ENCODE data around the gene CCN5. TPM values are rescaled to one million over a fixed set of nuclear protein-coding genes. Genes with fewer than 3 reads are reported as not detected.

The CCN5 gene
- total and polyA plus RNA-seq, 2 of the 8 experiments (the other 6 are each of a cell fraction or from before 2014, with no cell fraction given) = not detected

- no peak overlapping the region for H2BK5ac ChIP-seq (ENCODE audit: low read depth, low read length)
- H2AFZ ChIP-seq (ENCODE audit: low read length) = no peak overlapping the region
- H2BK15ac ChIP-seq (ENCODE audit: low read length) = no peak overlapping the region
- no peak overlapping the region for H2BK120ac ChIP-seq (replicated peaks; ENCODE audit: low read depth, low read length)
- no peak overlapping the region for H4K8ac ChIP-seq (ENCODE audit: extremely low read depth, insufficient read depth, low read length)
- H3K14ac ChIP-seq (ENCODE audit: insufficient read length) = no peak overlapping the region
- H4K20me1 ChIP-seq (replicated peaks in 1 of 2; ENCODE audit: control insufficient read depth in 1 of 2, insufficient read depth in 2 of 2, low read length in 2 of 2) = no peaks in the 10 kb centered on the region
- POLR2A ChIA-PET (ENCODE audit: partially characterized antibody) = no interaction called here
- no peak overlapping the region for H3K4me2 ChIP-seq (ENCODE audit: insufficient read depth in 1 of 2, low read depth in 2 of 2, low read length in 2 of 2)
- H3K4ac ChIP-seq (replicated peaks; ENCODE audit: insufficient read length, low read depth, low read length) = no peak overlapping the region
- CTCF ChIA-PET (ENCODE audit: partially characterized antibody) = interaction anchor here (0.6 to 2.8 kb wide), 2 partner anchors 55 to 164 kb away, joined by 3 to 19 read pairs; no protein-coding TSS in a partner anchor
- no peak for FAIRE-seq
- no peaks in the 10 kb centered on the region for H3K79me1 ChIP-seq (ENCODE audit: low read depth, low read length)
- no peak overlapping the region for H4K91ac ChIP-seq (replicated peaks; ENCODE audit: insufficient read length, low read length)
- no peaks in the 10 kb centered on the region for H3K79me2 ChIP-seq (ENCODE audit: control insufficient read depth in 1 of 2, insufficient read depth in 2 of 2, low read length in 2 of 2)
- no peak overlapping the region for H2AK5ac ChIP-seq (ENCODE audit: low read depth, low read length)
- H3K23me2 ChIP-seq (ENCODE audit: low read depth, low read length) = no peaks in the 10 kb centered on the region
- peaks cover 0 to 2% (median 0%) of the 10 kb centered on the region in 4 experiments; a peak in 1 of 7 replicates for H3K4me1 ChIP-seq (replicated peaks in 1 of 4; ENCODE audit: control insufficient read depth in 3 of 4, insufficient read depth in 4 of 4, low read length in 3 of 4)
- H3K27ac ChIP-seq (ENCODE audit: low read depth, low read length) = no peak overlapping the region
- peaks cover 0 to 19% (median 11%) of the 10 kb centered on the region in 4 experiments; a peak in 6 of 7 replicates for H3K27me3 ChIP-seq (replicated peaks in 1 of 4; ENCODE audit: control insufficient read depth in 3 of 4, extremely low read depth in 1 of 4, insufficient read depth in 3 of 4, low read length in 3 of 4)
- no peak overlapping the region for H3K56ac ChIP-seq (replicated peaks; ENCODE audit: insufficient read length, low read depth, low read length)
- H3K18ac ChIP-seq (ENCODE audit: extremely low read depth, low read length) = no peak overlapping the region
- no peak overlapping the region for H3K9ac ChIP-seq (replicated peaks in 1 of 4; ENCODE audit: extremely low read depth in 1 of 4, low read depth in 3 of 4, low read length in 3 of 4)
- no peak overlapping the region for H3K23ac ChIP-seq (ENCODE audit: insufficient read length)
- H2BK12ac ChIP-seq (ENCODE audit: low read depth, low read length) = no peak overlapping the region
- H4K5ac ChIP-seq (ENCODE audit: insufficient read length, low read depth, low read length) = no peak overlapping the region
- no peaks in the 10 kb centered on the region; a peak in 1 of 4 replicates for H3K9me3 ChIP-seq (ENCODE audit: insufficient read depth in 2 of 2, low read depth in 1 of 2, low read length in 1 of 2)
- H2BK20ac ChIP-seq (ENCODE audit: low read length) = no peak overlapping the region
- no peak for DNase-seq (ENCODE audit: low read depth in 1 of 2, low spot score in 2 of 2)
- 73% methylated on average over 2 of the region's 2 CpGs; no CpG with 5 or more reads in 1 of the 2 experiments for WGBS, 2 experiments (ENCODE audit: extremely low coverage in 1 of 2, insufficient coverage in 1 of 2, insufficient read length in 1 of 2, insufficient replicate concordance in 2 of 2, low coverage in 1 of 2, low lambda C conversion rate in 2 of 2, missing lambda C conversion rate in 1 of 2)
- H3K4me3 ChIP-seq (ENCODE audit: extremely low read depth in 1 of 4, insufficient read depth in 2 of 4, low read depth in 3 of 4, low read length in 4 of 4) = no peak overlapping the region
- no peaks in the 10 kb centered on the region for H3K36me3 ChIP-seq (ENCODE audit: control insufficient read depth in 2 of 4, insufficient read depth in 4 of 4, low read length in 3 of 4)
- TF ChIP-seq SIN3A (conservative IDR thresholded peaks at IDR 0.05 in 1 of 2, IDR thresholded peaks at IDR 0.05 in 1 of 2; ENCODE audit: low read depth in 1 of 2, low read length in 2 of 2) (no peak), TAF1 (IDR thresholded peaks at IDR 0.05; ENCODE audit: low read depth, low read length) (no peak), CTCF (IDR thresholded peaks at IDR 0.05; ENCODE audit: control extremely low read depth in 1 of 3, insufficient read depth in 1 of 3, low read depth in 1 of 3, low read length in 3 of 3) (no peak), ASH2L (IDR thresholded peaks at IDR 0.05; ENCODE audit: low read length) (no peak), YY1 (IDR thresholded peaks at IDR 0.05; ENCODE audit: low read depth, low read length) (no peak), ATF3 (IDR thresholded peaks at IDR 0.05; ENCODE audit: insufficient read depth, low read depth, low read length) (no peak), RNF2 (IDR thresholded peaks at IDR 0.05; ENCODE audit: borderline replicate concordance, low read depth, low read length, missing control alignments, poor library complexity, severe bottlenecking) (no peak), BACH1 (IDR thresholded peaks at IDR 0.05; ENCODE audit: low read length) (no peak), JUND (IDR thresholded peaks at IDR 0.05; ENCODE audit: low read length) (no peak), MAX (IDR thresholded peaks at IDR 0.05) (no peak), CEBPB (IDR thresholded peaks at IDR 0.05; ENCODE audit: low read depth, low read length) (no peak)
Measured at GRCh38 chr20:44739942-44740341, 24.8 kb downstream of the CCN5 start.

All from H1 (cell line).